Activated naive CD4-positive, alpha-beta T cell (primary cell): ENCODE data around the gene TMEM41A.
A peak's percentile ranks its signal among the peaks of the same experiment; 100 is the strongest.

Source experiments
- DNase-seq, 4 experiments: peaks; one replicate each; lab custom pipeline; 2025; lab: John Stamatoyannopoulos, UW

Gene TMEM41A

DNA sequence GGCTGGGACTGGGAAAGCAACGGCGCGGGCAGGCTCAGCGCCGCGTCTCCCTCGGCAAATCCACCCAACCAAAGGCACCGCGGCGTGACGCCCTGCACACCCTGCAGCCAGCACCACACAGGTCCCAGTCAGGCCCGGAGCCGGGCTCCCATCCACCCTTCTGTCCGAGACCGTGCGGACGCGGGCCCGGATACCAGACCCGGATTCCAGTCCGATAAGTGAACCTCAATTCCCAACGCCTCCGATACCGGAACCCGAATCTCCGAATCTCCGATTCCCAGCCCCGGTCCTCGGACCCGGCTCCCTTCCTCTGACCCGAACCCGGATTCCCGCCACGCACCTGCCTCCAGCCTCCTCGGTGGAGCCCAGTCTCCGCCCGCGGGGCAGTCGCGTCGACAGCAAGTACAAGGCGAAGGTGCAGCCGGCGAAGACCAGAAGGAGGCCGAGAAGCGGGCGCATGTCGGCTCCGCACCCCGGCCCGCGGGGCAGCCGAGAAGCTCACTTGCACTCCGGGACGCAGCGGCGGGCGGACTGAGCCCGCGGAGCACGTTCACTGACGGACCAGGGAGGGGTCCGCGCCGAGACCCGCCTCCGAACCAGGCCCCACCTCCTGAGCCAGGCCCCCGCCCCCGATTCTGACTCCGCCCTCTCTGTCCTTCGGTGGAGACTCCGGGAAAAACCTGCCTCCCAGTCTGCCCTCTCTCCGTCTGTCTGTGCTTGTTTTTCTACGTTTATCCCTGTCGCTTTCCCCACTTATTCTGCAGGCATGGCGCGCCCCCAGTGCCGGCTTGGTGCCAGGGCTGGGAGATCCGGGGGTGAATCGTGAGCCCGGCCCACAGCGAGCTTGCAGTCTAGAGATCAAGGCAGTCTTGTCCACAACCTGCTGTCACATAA is at the start of gene TMEM41A:
Gene TMEM41A (minus strand): TSS at position 533 of the 894 bp plus-strand sequence. CDS start 74 bp downstream, at position 459.
- peak; percentile 76 to 87 (median 82) for DNase-seq

- no peak for DNase-seq
Observed at GRCh38 chr3:185540695-185541094, 41.9 kb upstream of the TMEM41A start.

GRCh38 chr3:185539934-185540333 is 41.1 kb upstream of the TMEM41A start:
- DNase-seq = no peak

- DNase-seq = no peak
Observed at GRCh38 chr3:185537369-185537970, 38.6 kb upstream of the TMEM41A start.

DNA sequence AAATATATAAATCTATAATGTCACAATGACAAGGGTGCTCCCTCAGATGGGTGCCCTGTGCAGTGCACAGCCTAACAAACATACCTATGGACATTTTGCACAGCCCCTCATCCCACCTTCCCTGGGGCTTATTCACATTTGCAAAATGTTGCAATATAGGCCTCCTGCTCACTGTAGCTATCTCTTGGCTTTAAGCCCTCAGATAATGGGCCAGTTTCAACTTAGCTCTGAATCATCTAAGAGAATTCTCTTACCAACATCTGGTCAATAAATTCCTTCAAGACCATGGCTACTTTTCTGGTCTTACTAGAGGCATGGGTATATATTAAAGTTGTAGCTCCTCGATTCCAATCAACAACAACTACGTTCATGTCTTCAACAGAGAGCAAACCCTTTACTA is 35.7 kb upstream of the TMEM41A start:
- no peak for DNase-seq

DNA sequence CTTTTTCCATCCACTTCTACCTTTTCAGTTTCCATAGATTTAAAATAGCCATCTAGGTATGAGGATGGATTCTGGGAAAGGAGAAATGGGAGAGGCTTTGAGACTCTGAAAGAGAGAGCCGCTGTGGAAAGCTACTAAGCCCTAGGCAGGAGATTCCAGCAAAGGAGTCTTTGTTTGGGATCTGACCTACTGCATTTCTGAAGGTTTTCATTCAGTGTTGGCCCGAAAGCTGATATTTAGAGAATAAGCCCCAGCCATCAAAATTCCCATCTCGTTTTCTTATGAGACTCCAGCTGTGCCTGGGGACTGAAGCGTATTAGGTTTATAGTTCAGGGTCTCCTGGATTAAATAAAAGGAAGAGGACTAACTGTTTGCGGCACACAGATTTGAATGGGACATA is 34.1 kb upstream of the TMEM41A start:
- no peak for DNase-seq

DNA sequence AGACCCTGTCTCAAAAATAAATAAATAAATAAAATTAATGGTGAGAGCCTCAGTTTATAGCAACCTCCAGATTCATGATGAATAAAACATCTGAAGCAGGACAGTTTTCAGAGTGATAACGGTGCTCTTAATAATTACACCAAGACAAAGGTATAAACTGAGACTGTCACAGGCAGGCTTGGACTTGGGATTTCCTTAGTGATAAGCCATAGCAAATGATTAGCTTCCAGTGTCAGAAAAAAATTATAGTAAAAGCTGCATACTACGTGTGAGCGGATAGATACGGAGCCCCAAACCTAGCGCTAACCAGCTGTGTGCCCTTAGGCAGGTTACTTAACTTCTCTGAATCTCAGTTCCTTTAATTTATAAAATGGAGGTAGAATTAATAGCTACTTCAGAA is 32.0 kb upstream of the TMEM41A start:
- DNase-seq = no peak

DNA sequence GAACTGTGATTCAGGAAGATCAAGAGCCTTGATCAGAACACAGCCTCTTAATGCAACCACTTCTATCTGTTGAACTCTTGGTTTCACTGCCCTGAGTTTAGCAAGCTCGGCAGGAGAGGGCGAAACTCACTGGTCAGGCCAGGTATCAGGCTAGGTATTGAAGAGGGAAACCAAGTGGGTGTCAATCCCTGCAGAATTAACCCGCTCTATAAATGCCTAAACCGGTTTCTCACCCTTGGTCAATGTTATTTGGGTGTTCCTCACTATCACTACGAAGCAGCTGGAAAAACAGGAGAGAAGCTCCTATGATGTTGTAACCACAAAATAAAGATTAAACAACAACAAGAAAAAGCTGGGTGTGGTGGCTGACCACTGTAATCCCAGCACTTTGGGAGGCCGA is 29.7 kb upstream of the TMEM41A start:
- DNase-seq = no peak

DNA sequence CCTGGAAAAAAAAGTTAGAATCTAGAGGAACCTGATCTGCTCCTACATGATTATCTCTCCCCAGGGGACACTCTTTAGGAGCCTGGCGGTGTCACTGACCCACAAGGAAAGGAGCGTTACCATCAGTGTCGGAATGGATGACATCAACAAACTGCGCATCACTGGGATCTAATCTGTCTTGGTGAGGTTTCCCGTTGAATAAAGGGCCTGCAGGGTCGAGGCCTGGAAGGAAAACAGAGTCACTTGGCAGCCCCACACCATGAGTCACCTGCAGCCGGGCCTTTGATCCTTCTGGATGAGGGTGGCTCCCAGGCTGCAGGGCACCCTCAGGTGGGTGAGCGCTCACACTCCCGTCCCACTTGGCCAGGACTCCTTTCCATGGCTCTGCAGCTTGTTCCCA is 28.5 kb upstream of the TMEM41A start:
- no peak for DNase-seq

DNA sequence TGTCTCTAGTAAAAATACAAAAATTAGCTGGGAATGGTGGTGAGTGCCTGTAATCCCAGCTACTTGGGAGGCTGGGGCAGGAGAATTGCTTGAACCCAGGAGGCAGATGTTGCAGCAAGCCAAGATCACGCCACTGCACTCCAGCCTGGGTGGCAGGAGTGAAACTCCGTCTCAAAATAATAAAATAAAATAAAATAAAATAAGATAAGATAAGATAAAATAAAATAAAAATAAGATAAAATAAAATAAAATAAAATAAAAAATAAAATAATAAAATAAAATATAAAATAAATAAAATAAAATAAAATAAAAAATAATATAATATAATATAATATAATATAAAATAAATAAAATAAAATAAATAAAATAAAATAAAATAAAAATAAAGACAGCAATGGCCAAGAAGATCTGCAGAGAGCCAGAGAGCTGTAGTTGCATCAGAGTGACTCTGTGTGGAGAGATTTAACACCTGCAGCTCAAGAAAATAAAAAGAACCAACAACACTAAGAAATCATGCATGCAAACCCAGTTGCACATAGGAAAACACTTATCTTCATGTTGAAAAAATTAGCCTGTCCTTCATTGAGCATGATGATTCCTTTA is 27.6 kb upstream of the TMEM41A start:
- DNase-seq = no peak

DNA sequence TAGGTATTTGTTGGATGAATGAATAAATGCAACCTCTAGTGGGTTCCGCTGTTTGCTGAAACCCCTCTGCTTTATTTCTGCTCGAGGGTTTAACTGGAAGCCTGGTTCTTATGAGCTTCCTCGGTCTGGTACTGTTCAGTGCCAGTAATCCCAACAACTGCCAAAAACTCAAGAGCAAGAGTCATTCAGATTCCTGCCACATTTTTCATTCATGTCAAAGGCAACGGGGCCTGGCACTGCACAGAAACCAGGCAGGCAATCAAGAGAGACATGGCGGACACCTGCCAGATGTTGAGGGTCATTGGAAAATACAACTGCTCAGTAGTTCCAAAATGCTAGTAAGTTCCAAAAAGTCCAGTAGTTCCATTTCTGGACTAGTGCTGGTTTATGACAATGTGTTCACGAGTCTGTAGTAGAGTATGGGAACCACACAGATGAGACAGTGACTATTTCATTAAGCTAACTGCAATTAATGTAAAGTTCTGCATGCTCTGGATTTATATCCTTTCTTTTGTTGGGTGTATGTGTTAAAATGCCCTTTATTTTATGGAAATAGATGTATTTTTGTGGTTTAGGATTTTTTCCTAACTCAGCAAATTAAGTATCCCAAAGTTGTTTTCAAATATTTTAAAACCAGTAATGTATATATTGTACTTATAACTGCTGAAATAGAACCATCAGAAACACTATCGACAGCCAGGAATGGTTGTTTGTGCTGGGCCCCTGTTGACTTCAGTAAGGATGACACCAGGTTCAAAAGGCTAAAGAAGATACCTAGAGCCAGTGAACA is 22.7 kb upstream of the TMEM41A start:
- no peak for DNase-seq

DNA sequence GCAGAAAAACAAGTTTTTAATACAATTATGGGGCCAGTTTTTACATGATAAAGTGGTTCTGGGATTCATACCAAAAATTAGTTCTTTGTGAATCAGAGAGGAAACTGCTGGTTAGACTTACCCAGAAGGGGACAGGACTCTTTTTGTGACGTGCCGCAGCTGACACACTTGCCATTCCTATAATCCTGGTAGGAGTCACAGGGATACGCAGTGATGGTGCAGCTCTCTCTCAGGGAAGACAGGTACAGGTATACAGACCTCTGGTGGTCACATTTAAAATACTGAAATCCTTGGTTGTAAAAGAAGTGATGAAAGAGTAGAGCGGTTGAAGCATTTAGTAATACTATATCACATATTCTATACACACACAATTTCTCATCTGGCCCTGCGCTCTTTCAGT is 20.2 kb upstream of the TMEM41A start:
- no peak for DNase-seq

DNA sequence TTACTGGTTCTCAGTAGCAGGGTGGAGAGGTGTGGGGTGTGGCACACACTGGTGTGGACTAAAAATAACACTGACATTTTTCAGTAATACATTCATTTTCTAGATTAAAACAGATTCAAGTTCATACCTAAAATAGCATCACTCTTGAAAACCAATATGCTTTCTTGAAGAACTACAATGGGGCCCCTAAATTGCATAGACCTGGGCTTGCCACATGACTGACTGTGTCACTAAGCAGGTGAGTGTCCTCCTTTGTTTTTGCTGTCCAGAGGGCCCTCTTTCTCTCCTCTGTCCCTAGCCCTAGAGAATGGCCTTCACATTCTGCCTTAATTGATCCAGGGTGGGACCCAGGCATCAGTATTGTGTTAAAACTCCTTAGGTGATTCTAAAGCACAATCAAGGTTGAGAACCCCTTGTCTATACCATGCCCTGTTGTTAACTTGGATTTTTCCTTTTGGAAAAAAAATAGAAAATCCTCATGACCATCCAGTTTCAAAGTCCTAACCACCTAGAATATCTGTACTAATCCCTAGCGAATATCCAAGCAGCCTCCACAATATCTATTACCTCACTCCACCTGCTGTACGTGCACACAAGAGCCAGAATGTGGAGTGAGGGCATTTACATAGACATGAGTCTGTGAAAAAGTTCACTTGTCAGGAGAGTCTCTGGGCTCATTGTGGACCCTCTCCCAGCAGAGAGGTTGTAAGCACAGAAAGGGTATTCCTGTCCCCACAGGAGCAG is 18.7 kb upstream of the TMEM41A start:
- DNase-seq = no peak

DNA sequence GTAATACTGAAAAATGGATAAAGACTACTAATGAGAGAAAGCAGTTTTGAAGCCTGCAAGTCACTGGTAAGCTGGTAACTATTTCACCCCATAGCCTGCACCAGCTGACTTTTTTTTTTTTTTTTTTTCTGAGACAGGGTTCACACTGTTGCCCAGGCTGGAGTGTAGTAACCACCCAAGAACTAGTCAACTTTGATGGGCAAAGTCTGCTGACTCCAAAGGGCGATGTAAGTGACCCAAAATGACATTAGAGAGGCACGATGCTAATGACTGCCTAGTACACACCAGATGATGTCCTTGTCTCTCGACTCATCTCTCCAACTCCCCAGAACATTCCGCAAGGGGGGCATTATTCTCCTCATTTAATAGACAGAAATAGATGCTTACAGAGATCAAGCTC is 12.9 kb upstream of the TMEM41A start:
- DNase-seq = no peak

- DNase-seq = no peak
Observed at GRCh38 chr3:185508335-185508991, 9.6 kb upstream of the TMEM41A start.

GRCh38 chr3:185507883-185508282 is 9.0 kb upstream of the TMEM41A start:
- DNase-seq = no peak

DNA sequence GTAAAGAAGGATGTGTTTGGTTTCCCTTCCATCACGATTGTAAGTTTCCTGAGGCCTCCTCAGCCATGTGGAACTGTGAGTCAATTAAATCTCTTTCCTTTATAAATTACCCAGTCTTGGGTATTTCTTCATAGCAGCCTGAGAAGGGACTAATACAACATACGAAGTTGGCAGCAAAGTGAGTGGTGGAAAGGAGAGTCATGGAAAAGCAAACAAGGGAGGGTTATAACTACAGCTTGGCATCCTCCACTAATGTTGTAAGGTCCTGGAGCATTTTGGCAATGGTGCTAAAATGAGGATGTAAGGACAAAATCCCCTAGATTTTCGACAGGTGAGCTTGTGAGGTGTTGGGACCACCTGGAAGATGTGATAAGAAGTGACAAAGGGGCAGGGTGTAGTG is 5.8 kb upstream of the TMEM41A start:
- DNase-seq = no peak

DNA sequence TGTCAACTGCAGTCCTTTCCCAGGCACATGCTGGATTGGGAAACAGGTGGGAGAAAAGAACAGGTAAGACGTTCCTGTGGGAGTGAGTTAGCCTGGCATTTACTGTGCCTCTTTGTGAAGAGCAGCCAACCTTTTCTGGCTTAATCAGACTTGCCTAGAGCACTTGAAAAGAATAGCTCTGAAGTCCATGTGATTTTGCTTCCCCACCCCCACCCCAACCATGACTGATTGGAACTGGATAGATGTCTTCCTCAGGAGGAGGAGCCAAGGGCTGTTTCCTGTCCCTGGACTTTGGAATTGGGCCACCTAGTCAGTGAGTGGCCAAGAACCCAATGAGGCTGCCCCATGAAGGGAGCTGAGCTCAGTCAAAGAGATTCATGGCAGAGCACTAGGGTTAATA is 4.7 kb upstream of the TMEM41A start:
- DNase-seq = no peak

- no peak for DNase-seq
Observed at GRCh38 chr3:185502987-185503386, 4.2 kb upstream of the TMEM41A start.

GRCh38 chr3:185490241-185490640 is 8.6 kb downstream of the TMEM41A start:
- no peak for DNase-seq

DNA sequence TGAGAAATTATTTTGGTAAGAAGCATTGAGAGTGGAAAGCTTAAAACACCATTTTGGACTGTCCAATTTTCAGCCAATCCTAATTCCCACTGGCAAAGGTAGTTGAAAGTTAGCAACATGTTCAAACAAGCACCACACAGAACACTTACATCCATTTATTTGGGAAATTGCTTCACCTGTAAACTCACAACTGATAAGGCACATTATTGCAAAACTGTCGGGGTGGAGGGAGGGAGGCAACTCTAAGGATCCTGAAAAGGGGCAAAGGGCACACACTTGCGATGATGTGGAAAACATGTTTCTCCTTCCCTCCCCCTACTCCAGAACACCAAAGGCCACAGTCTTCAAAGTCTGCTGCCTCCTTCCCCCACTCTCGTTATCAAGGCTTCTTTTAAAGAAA is 9.4 kb downstream of the TMEM41A start:
- DNase-seq = no peak
